ENCODE data around the gene CCDC134.
"Not testable (repeated sequence)": the region's sequence is repeated elsewhere in the genome, so short reads cannot be mapped to it uniquely, and the experiment has no call there.

CCDC134 gene

GRCh38 chr22:41845380-41846267 lies 45.1 kb downstream of the CCDC134 start:
- no peak for DNase-seq

DNA sequence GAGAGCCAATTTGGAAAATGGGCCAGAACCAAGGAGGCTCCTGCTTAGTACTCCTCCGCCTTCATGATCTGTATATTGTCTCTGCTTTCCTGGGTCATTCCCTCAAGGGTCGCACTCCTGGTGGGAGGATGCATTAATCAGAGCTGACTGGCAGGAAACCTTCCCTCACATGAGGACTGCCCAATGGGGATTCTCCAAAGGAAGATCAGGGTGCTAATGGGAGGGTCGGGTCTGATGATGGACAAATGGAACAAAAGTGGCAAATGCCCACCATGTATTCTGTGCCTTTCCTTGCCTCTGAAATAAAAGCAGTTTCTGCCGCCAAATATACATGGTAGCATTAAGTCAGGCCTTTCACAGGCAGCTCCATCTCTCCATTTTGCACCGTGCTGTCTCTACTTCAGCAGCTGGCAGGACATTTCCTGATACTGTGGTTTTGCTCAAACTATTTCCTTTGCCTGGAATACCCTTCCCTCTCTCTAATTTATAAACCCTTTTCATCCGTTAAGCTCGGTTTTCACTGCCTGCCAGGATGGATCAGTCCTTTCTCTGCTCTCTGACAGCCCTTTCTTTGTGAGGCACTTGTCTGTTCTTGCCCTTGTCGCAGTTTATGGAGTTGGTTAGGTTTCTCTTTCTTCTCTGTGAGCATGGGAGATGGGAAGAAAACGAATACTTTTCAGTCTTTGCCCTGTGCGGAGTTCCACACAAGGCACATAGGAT lies 45.9 kb downstream of the CCDC134 start:
- DNase-seq = no peak

DNA sequence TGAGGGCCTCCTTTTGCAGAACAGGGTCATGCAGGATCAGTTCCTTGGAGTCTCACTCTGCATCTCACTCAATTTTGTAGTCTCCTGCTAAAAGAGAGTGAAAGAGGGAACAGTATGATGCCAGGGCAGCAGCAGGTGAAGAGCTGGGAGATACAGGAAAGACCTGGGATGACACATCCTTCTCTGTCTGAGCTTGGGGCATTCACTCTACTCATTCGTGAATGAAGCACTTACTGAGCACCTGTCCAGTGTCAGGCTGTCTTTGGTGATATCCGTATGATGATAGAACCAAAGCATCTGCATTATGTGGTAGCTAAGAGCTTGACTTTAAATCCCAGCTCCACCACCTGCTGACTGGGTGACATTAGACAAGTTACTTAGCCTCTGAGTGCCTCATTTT lies 46.8 kb downstream of the CCDC134 start:
- DNase-seq = no peak

DNA sequence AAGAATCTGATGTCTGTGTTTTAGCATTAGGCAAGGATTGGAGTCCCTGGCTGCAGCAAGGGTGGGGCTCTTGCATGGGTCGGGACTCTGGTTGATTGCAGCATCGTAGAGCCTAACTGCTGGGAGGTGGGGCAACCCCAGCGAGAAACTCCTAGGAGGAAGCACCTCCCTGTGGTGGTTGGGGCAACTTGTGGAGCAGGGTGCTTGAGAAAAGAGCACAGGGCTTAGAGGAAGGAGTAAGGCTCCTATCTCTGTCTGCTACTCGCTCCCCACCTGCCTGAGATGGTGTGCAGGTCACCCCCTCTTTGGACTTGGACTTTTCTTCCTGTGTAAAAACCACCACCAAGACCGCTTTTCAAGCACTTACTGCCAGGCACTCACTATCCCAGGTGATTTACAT lies 48.0 kb downstream of the CCDC134 start:
- DNase-seq = no peak

DNA sequence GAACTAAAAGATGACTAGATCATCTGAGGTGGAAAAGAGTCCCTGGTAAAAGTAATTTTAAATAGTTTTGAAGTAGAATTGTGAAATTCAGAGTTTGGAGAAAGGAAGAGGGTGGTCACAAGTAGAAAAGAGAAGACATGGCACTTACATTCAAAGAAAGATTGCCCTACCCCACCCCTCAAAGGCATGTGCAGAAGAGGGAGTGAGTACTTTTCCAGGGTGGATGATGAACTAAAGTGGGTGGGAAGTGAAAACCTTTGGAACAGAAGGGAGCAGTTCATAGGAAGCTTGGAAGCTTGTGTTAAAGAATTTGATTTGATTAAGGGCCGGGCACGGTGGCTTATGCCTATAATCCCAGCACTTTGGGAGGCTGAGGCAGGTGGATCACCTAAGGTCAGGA lies 56.0 kb downstream of the CCDC134 start:
- DNase-seq = no peak

DNA sequence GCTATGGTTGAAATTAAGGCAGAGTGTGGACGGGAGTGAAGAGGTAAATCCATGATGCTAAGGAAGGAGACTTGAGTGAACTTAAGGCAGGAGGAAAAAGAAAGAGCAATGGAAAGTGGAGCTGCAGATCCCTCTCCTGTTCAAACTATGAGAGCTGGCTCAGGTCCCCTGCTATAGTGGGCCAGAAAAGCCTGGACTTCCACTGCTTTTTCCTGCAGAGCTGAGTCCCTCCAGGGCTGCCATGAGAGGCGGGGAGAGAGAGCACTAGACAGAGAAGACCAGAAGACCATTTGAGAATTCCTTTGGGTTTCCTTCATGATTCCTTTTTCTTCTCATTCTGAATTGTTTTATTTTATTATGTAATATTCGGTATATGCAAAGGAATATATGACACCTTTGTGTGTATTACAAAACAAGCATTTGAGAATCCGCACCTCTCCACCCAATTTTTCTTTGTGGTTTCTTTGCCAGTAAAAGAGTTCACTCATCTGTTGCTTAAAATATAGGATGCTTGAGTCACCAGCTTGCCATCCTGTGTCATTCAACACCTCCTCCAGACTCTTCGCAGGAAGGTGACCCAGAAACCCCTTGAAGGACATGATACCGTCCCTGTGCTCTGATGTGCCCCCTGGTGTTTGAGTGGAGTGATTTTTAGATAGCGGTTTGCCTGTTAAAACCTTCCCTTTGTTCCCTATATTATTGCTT lies 56.8 kb downstream of the CCDC134 start:
- peak; percentile 56 for DNase-seq

DNA sequence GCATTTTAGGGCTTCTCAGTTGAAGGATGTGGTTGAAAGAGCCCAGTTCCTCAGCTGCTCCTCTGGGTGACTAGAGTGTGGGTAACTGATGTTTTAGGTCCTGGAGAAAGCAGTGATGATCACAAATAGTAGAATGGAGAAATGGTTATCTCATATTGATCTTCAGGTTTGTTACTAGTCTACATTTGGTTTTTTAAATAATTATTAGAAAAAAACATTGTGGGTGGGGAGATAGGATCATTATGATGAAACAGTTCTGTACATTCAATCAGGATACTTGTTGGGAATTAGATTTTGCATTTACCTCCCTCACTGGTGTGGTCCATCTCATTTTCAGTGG lies 57.4 kb downstream of the CCDC134 start:
- DNase-seq = no peak

DNA sequence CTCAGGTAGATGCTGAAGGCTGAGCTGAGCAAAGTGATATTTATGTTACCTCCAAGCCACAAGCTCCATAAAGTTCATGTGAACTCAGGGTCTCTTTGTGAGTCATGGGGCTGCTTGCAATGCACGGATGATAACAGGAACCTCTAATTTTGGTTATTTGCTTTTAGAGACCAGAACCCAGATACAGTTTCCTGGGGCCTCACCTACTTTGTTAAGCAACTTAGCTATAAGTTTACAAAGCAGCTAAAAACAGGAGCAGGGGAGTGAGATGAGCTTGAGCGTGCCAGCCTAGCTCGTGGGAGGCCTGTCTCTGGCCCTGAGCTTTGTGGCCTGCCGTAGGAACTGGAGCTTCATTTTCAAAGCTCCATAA lies 61.7 kb downstream of the CCDC134 start:
- no peak for DNase-seq

DNA sequence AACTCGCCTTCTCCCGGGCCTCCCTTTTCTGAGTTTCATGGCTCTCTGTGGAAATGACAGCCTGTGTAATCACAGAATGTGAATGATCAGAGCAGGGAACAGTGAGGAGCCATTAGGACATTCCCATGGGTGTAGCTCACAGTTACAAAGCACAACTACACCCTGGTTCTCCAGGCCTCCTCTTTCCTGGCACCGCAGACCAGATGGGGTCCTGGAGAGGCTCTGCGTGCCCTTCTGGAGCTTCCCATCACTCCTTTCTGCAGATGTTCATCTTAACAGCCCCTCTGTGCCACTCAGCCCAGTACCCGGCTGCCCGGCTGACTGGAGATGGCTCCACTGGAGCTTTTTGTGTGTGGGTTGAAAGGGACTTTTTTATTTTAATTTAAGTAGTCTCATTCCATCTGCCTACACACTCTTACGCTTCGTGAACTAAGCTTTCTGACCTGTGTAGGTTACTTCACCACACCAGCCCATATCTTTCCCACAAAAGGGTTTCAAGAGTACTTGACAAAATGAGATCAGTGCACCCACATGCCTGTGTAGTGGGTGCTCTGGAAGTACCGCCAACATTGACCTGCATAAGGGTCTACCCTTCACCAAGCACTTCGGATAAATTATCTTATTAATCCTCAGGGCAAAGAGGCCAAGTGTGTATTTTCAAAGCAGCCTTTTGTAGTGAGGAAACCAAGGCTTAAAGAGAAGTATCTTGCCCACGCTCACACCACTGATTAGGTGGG lies 62.2 kb downstream of the CCDC134 start:
- no peak for DNase-seq

GRCh38 chr22:41863472-41863871 lies 63.0 kb downstream of the CCDC134 start:
- DNase-seq = no peak

DNA sequence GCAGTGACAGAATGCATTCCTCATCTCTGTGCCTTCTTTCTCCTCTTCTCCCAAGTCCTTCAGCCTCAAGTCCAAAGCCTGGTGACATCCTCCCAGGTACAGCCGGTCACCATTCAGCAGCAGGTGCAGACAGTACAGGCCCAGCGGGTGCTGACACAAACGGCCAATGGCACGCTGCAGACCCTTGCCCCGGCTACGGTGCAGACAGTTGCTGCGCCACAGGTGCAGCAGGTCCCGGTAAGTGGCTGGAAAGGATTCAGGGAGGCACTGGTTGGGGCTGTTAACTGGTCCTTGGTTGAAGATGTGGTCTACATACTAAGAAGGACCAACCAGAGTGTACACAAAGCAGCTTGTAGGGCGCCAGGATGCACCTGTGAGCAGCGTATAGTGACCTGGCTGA lies 68.1 kb downstream of the CCDC134 start:
- no peak for DNase-seq

GRCh38 chr22:41870081-41870480 lies 69.6 kb downstream of the CCDC134 start:
- not testable (repeated sequence) for DNase-seq

- no peak for DNase-seq
Observed at GRCh38 chr22:41870786-41871185, 70.3 kb downstream of the CCDC134 start.

DNA sequence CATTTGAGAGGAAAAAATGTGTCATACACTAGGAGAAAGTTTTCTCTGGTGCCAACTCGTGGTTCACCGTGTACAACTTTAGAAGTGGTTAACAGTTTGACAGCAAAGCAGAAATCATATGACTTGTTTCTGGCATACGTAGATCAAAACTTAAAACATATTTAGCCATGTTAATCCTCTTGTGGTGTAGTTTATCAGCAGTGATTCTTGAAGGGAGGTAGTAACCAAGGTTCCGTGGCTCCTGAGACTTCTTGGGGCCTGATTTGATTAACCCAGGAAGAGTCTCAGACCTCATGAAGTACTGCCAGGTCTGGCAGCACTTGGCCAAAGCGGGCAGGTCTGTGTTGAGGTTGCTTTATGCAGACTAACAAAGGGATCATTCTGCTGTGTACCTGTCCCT lies 72.9 kb downstream of the CCDC134 start:
- no peak for DNase-seq

GRCh38 chr22:41874090-41874489 lies 73.6 kb downstream of the CCDC134 start:
- DNase-seq = no peak

DNA sequence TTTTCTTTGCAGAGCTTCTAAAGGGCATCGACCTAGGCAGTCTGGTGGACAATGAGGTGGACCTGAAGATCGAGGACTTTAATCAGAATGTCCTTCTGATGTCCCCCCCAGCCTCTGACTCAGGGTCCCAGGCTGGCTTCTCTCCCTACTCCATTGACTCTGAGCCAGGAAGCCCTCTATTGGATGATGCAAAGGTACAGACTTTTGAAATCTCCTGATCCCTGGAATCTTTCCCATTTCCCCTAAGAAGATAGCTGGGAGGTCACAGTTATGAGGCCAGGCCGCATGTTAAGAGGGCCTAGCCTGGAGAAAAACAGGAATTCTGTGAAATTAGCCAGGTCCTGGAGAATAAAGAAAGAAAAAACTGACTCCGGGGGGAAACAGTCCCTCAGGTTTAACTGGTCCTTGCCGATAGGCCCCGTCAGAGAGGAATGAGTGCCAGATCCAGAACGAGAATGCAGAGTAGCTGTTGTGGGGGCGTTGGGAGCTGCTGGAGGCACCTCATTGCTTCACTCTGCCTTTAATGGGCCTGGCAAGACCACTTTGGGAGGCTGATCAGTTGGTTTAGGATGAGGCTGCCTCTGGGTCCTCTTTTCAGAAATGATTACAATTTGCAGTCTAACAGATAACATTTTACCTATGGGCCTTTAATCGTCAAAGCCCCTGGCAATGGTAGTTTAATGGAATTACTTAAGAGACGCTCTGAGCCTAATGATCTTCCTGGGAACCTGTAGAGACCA lies 75.2 kb downstream of the CCDC134 start:
- no peak for DNase-seq

Data from left hindlimb (tissue), 1 donor.